ENCODE results near the gene ABCB11.

ABCB11 gene

GRCh38 chr2:169073211-169073962 is 42.3 kb upstream of the ABCB11 start:
- no peaks in the 10 kb centered on the region for H4K20me1 ChIP-seq (ENCODE audit: insufficient read depth)
- H3K4me2 ChIP-seq: no peak overlapping the region
- H3K4me1 ChIP-seq (ENCODE audit: low read depth, poor library complexity, severe bottlenecking): no peaks in the 10 kb centered on the region
- no peak overlapping the region for H3K27ac ChIP-seq
- H3K9ac ChIP-seq: no peak overlapping the region
- no peaks in the 10 kb centered on the region for H3K27me3 ChIP-seq (ENCODE audit: insufficient read depth, low read depth)
- no peak overlapping the region for H2AFZ ChIP-seq (ENCODE audit: low read depth)
- H3K36me3 ChIP-seq (ENCODE audit: insufficient read depth): no peaks in the 10 kb centered on the region
- no peak for TF ChIP-seq CTCF (conservative IDR thresholded peaks at IDR 0.05; ENCODE audit: low read depth, low read length)
- H3K79me2 ChIP-seq (ENCODE audit: insufficient read depth, low read depth): no peaks in the 10 kb centered on the region
- H3K4me3 ChIP-seq (IDR thresholded peaks at IDR 0.05; ENCODE audit: insufficient read depth, low read depth, low read length): no peak overlapping the region

- no peaks in the 10 kb centered on the region for H4K20me1 ChIP-seq (ENCODE audit: insufficient read depth)
- H3K4me3 ChIP-seq (IDR thresholded peaks at IDR 0.05; ENCODE audit: insufficient read depth, low read depth, low read length): no peak overlapping the region
- no peaks in the 10 kb centered on the region for H3K27me3 ChIP-seq (ENCODE audit: insufficient read depth, low read depth)
- no peaks in the 10 kb centered on the region for H3K4me1 ChIP-seq (ENCODE audit: low read depth, poor library complexity, severe bottlenecking)
- no peak overlapping the region for H3K27ac ChIP-seq
- H3K79me2 ChIP-seq (ENCODE audit: insufficient read depth, low read depth): no peaks in the 10 kb centered on the region
- no peak overlapping the region for H3K4me2 ChIP-seq
- no peak overlapping the region for H2AFZ ChIP-seq (ENCODE audit: low read depth)
- no peak for TF ChIP-seq CTCF (conservative IDR thresholded peaks at IDR 0.05; ENCODE audit: low read depth, low read length)
- no peaks in the 10 kb centered on the region for H3K36me3 ChIP-seq (ENCODE audit: insufficient read depth)
- H3K9ac ChIP-seq: no peak overlapping the region
Measured at GRCh38 chr2:169072163-169072925, 41.2 kb upstream of the ABCB11 start.

GRCh38 chr2:169071455-169071854 is 40.3 kb upstream of the ABCB11 start:
- Histone ChIP-seq H3K9ac (no peak overlapping the region), H4K20me1 (ENCODE audit: insufficient read depth) (no peaks in the 10 kb centered on the region), H2AFZ (ENCODE audit: low read depth) (no peak overlapping the region), H3K79me2 (ENCODE audit: insufficient read depth, low read depth) (no peaks in the 10 kb centered on the region), H3K4me3 (IDR thresholded peaks at IDR 0.05; ENCODE audit: insufficient read depth, low read depth, low read length) (no peak overlapping the region), H3K36me3 (ENCODE audit: insufficient read depth) (no peaks in the 10 kb centered on the region), H3K4me2 (no peak overlapping the region), H3K4me1 (ENCODE audit: low read depth, poor library complexity, severe bottlenecking) (no peaks in the 10 kb centered on the region), H3K27ac (no peak overlapping the region), H3K27me3 (ENCODE audit: insufficient read depth, low read depth) (no peaks in the 10 kb centered on the region)
- TF ChIP-seq CTCF (conservative IDR thresholded peaks at IDR 0.05; ENCODE audit: low read depth, low read length): no peak

GRCh38 chr2:169069833-169070232 is 38.7 kb upstream of the ABCB11 start:
- H2AFZ ChIP-seq (ENCODE audit: low read depth): no peak overlapping the region
- no peaks in the 10 kb centered on the region for H3K27me3 ChIP-seq (ENCODE audit: insufficient read depth, low read depth)
- H3K27ac ChIP-seq: no peak overlapping the region
- H3K4me3 ChIP-seq (IDR thresholded peaks at IDR 0.05; ENCODE audit: insufficient read depth, low read depth, low read length): no peak overlapping the region
- no peak overlapping the region for H3K4me2 ChIP-seq
- no peaks in the 10 kb centered on the region for H3K4me1 ChIP-seq (ENCODE audit: low read depth, poor library complexity, severe bottlenecking)
- H3K9ac ChIP-seq: no peak overlapping the region
- H3K79me2 ChIP-seq (ENCODE audit: insufficient read depth, low read depth): no peaks in the 10 kb centered on the region
- no peaks in the 10 kb centered on the region for H3K36me3 ChIP-seq (ENCODE audit: insufficient read depth)
- H4K20me1 ChIP-seq (ENCODE audit: insufficient read depth): no peaks in the 10 kb centered on the region
- TF ChIP-seq CTCF (conservative IDR thresholded peaks at IDR 0.05; ENCODE audit: low read depth, low read length): no peak

All from KMS-11 (cell line).